ENCODE results near the gene SARDH.

Gene SARDH

GRCh38 chr9:133712221-133713100, 25.7 kb downstream of the SARDH start:
- no peak for DNase-seq (ENCODE audit: low read depth in 2 of 2)
- no peak overlapping the region for H3K4me3 ChIP-seq (replicated peaks in 1 of 2; ENCODE audit: low read depth in 2 of 2, low read length in 2 of 2)
- no peak for TF ChIP-seq CTCF (IDR thresholded peaks at IDR 0.05; ENCODE audit: low read depth, low read length)

- H3K4me3 ChIP-seq (replicated peaks in 1 of 2; ENCODE audit: low read depth in 2 of 2, low read length in 2 of 2): no peak overlapping the region
- peak; percentile 91 to 94 for DNase-seq (ENCODE audit: low read depth in 2 of 2)
Observed at GRCh38 chr9:133711428-133712220, 26.5 kb downstream of the SARDH start.

DNA sequence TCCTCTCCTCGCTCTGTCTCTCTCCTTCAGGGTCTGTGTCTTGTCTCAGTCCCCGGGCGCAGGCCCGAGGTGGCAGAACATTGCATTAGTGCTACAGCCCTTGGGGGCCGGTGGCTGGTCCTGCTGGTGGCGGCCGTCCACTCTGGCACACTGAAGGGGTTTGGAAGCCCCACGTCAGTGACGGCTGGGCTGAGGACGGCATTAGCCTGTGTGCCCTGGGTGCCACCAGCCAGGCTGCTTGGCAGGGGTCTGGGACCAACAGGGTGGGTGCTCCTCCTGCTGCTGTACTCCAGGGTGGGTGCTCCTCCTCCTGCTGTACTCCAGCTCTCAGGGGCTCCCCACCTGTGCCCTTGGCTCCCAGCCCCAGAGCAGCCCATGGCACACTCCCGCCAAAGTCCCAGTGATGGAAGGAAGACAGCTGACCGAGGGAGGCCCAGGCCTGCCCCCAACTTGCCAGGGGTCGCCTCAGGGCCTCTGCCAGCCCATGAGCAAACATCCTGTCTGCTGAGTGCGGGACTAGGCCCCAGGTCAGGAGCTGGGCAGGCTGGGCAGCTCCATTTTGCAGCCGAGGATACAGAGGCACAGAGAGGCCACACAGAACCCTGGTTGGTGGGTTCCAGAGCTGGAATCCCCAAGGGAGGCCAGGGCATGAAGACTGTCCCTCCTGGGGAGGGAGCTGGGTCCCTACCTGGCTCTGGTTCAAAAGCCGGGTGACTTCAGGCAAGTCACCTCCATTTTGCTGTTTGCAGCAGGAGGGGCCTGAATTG, 27.3 kb downstream of the SARDH start:
- H3K4me3 ChIP-seq (replicated peaks in 1 of 2; ENCODE audit: low read depth in 2 of 2, low read length in 2 of 2): peak overlapping the region in 1 of 2 donors; percentile 18
- no peak for DNase-seq (ENCODE audit: low read depth in 2 of 2)

More at GRCh38 chr9:133711428-133712220, 26.5 kb downstream of the SARDH start:
- no peak for TF ChIP-seq CTCF (IDR thresholded peaks at IDR 0.05; ENCODE audit: low read depth, low read length)

GRCh38 chr9:133709691-133710571, 28.2 kb downstream of the SARDH start:
- no peak overlapping the region for H3K4me3 ChIP-seq (replicated peaks in 1 of 2; ENCODE audit: low read depth in 2 of 2, low read length in 2 of 2)
- TF ChIP-seq CTCF (IDR thresholded peaks at IDR 0.05; ENCODE audit: low read depth, low read length): no peak
- DNase-seq (ENCODE audit: low read depth in 2 of 2): no peak

More for the DNA sequence above, 27.3 kb downstream of the SARDH start:
- no peak for TF ChIP-seq CTCF (IDR thresholded peaks at IDR 0.05; ENCODE audit: low read depth, low read length)

DNA sequence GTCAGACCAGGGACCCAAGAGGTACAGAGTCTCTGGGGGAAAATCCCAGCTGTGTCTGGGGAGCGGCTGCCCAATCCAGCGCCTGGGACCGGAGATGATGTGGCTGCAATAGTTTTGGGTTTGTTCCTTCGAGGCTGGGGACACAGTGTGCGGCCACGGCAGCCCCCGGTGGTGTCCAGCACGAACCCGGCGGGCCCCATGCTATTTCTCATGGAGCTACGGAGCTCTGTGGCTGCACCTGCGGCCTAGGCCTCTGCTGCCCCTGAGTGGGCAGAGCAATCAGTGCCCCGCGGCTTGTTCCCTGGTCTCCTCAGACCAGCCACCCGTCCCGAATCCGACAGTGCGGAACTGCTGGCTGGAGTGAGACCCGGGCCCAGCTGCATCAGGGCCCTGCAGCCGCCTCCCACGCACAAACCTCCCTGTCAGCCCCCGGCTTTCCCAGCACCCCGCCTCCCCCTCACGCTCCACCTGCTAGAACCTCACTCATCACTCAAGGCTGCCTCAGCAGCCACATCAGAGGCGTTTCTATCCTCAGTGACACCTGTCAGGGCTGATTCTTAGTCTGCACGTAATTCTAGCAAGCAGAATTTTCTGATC, 29.0 kb downstream of the SARDH start:
- DNase-seq (ENCODE audit: low read depth in 2 of 2): no peak
- TF ChIP-seq CTCF (IDR thresholded peaks at IDR 0.05; ENCODE audit: low read depth, low read length): no peak
- H3K4me3 ChIP-seq (replicated peaks in 1 of 2; ENCODE audit: low read depth in 2 of 2, low read length in 2 of 2): no peak overlapping the region
